GM12878 (cell line): ENCODE measurements around the gene KRCC1.

Experiments
- ATF2 ChIP-seq: IDR thresholded peaks from 2 replicates; pipeline ENCODE4 v1.6.1; 2012; ENCODE audit warnings: low read length, inconsistent platforms
- CBX5 ChIP-seq: sonication (generic); IDR thresholded peaks from 2 replicates; pipeline ENCODE4 v1.6.1; 2016; ENCODE audit warnings: low read depth, moderate library complexity, mild to moderate bottlenecking, inconsistent platforms
- EP300 ChIP-seq, 2 experiments: fragments of 150-350 bp in 1 of 2; IDR thresholded peaks; 2 replicates each; pipeline ENCODE4 v1.6.1; 2011 to 2012; ENCODE audit warnings: low read depth in 2 of 2, low read length in 2 of 2, borderline replicate concordance in 1 of 2, improper control_type of control experiment in 1 of 2, inconsistent platforms in 1 of 2; ENCODE audit not compliant: control insufficient read depth in 1 of 2
- EZH2 ChIP-seq: IDR thresholded peaks from 2 replicates; pipeline ENCODE4 v1.6.1; 2012; ENCODE audit warnings: low read depth, mild to moderate bottlenecking, control low read depth, inconsistent platforms, low read length, borderline replicate concordance; ENCODE audit not compliant: control insufficient read depth
- HDAC2 ChIP-seq: fragments of 200-600 bp; sonication (generic); IDR thresholded peaks from 2 replicates; pipeline ENCODE4 v1.6.1; 2017
- JUNB ChIP-seq: IDR thresholded peaks from 2 replicates; pipeline ENCODE4 v1.6.1; 2016; ENCODE audit warnings: antibody characterized with exemption, mild to moderate bottlenecking
- KAT2A ChIP-seq: conservative IDR thresholded peaks from 2 replicates; pipeline ENCODE4 v1.6.1; 2011; ENCODE audit warnings: low read depth, low read length; ENCODE audit not compliant: control insufficient read depth
- TCF7 ChIP-seq: IDR thresholded peaks from 2 replicates; pipeline ENCODE4 v1.6.1; 2014; ENCODE audit warnings: antibody characterized with exemption, borderline replicate concordance
- ZNF207 ChIP-seq: fragments of 450-650 bp; IDR thresholded peaks from 2 replicates; pipeline ENCODE4 v1.6.1; 2014; ENCODE audit warnings: antibody characterized with exemption, mild to moderate bottlenecking, borderline replicate concordance

DNA sequence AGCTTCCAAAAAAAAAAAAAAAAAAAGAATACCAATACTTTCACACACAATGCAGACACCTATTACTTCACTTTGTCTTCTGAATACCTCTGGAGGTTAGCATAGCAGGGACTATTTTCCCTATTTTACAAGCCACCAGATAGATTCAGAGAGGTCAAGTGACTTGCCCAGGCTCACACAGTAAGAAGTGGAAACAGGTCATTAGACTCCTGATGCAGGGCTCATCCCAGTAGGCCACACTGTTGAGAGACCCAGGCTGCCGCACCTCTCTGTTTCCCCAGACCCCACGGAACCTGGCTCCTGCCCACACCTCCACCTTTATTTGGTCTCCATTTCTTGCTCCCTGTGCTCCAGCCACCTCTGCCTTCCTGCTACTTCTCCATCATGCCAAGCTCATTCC is 31.5 kb upstream of the KRCC1 start:
- TF ChIP-seq EP300 (IDR thresholded peaks at IDR 0.05; ENCODE audit: borderline replicate concordance in 1 of 2, control insufficient read depth in 1 of 2, low read depth in 2 of 2, low read length in 2 of 2) = no peak
- TF ChIP-seq EZH2 = no peak
- TF ChIP-seq JUNB = no peak
- TF ChIP-seq CBX5 = no peak
- no peak for TF ChIP-seq ATF2
- TF ChIP-seq HDAC2 = no peak
- TF ChIP-seq TCF7 = no peak
- TF ChIP-seq KAT2A = no peak
- no peak for TF ChIP-seq ZNF207
